COLO668 (cell line): ENCODE measurements around the gene ZBED3.

Experiments
- DNase-seq: peaks from one replicate; lab custom pipeline; 2025; ENCODE audit not compliant: unreplicated experiment; lab: John Stamatoyannopoulos, UW

The ZBED3 gene

DNA sequence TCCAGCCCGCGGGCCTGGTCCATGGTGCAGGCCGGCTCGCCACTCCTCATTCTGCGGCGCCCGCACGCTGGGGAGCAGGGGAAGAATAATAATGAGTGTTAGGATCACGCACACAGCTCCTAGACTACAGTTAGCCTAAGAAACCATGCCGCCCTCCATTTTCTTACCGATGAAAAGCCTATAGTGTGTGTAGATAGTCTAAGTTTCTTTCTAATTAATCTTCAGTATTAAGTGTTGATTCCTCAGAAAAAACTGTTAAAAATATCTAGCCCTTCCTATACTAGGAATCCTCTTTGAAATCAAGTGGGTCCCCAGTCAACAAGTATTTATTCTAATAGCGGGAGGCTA is 9.3 kb downstream of the ZBED3 start:
- DNase-seq = no peak

DNA sequence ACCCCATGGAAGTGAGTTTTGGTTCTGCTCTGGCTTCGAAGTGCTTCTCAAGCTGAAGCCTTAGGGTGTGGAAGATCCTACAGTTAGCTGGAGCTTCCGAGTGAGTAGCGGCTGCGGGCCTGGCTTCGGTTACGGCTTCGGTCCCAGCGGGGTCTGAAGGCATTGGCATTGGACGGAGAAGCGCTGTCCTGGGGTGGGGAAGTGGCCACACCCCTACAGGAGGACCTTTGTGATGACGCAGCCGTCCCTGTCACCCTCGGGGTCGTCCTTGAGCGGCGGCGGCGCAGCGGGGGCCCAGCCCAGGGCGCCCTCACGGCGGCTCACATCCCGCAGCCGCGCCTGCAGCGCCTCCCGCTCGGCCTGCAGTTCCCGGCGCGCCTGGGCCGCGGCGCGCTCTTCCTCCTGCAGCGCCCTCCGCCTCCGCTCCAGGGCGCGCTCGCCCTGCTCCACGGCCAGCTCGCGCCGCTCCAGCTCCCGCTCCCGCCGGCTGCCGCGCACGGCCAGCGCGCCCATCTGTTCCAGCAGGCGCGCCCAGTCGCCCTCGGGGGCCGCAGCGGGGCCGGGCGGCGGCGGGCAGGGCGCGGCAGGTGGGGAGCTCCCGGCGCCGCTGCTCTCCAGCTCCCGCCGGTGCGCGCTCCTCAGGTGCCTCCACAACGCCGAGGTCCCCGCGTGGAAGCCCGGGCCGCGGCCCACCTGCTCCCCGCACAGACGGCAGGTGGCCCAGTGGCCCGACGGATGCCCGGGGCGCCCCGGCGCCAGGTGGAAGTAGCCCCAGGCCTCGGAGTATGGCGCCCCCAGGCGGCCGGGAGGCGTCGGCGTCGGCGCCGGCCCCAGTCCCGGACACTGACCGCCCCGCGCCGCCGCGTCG is 9.9 kb downstream of the ZBED3 start:
- no peak for DNase-seq

DNA sequence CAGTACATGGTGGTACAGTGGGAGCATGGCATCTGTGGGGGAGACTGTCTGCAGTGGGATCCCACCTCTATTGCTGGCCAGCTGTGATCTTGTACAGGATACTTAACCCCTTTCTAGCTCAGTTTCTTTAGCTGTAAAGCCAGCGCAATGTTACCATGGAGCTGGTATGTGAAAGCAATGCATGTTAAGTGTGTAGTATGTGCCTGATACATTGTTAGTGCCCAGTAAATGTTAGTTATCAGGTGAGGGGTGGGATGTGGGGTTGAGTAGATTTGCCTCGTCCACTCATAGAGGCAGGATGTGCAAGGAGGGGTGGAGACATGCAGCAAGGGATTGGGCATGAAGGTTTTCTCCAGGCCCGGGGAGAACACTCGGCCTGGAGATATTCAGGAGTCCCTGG is 12.3 kb downstream of the ZBED3 start:
- DNase-seq = no peak

DNA sequence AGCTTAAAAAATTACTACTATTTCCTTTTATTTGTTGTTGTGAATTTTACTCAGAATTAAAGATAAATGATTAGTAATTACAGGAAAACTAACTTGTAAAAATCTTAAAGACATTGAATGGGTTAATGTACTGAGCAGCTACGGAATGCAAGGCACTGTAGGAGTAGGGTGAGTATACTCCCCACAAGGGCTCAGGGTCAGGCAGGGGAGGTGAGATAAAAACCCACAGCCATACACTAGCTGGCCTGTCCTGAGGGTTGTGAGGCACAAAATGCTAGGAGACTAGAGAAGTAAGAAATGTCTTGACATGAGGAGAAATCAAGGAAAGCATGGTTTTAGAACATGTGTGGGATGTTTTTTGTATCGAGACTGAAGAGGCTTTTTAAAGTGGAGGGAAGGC is 13.4 kb downstream of the ZBED3 start:
- DNase-seq = no peak

DNA sequence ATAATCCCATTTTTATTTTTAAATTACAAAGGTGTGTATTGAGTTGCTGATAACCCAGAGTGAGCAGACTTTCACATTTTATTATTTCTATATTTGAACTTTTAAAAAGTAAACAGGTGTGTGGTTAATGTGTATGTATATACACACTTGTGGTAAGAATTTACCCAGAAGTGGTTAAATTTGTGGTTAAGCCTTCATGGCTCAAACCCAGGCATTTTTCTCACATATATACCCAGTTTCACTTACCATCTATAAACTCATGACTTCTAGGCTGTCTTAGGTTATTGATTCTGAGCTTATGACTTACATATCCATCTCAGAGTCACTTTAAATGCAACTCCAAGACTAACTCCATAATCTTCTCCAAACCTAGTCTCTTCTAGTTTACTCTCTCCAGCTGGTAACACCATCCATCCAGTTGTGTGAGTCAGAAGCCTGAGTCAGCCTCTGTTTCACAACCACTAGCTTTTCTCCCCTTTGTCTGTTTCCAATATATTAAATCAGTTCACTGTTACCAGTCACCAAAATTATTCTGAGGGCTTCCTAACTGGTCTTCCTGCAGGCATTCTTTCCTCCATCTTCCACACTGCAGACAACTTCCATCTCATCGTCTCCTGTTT is 20.2 kb downstream of the ZBED3 start:
- DNase-seq = no peak

DNA sequence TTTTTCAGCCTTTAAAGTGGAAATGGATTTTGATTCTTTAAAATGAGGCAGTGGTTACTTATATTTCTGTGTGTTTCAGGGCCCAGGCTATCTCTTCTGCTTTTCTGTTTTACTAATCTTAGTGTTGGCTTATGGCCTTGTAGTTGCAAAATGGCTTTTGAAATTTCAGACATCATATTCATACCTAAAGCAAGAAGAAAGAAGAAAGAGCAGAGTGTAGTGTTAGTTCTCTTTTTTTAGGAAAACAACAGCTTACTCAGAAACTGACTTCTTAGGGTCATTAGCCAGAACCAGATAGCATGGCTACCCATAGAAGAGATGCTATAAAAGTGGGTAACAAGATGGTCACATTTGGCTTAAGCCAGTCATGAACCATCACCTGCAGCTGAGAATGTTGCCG is 20.9 kb downstream of the ZBED3 start:
- no peak for DNase-seq

DNA sequence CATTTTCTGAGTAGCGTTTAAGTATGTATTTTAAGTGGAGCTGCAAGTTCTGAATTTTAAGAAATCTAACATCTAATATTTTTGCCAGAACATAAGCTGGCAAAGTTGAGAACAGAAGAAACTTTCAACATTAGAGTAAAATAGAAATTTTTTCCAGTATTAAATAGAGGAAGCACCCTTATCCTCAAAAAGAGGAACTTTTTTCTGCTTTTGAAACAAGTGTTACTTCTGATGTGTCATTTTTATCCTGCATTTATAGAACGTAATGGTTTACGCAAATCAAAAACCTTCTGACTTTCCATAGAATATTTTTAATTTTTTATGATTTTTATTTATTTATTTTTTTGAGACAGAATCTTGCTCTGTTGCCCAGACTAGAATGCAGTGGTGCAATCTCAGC is 21.8 kb downstream of the ZBED3 start:
- no peak for DNase-seq

DNA sequence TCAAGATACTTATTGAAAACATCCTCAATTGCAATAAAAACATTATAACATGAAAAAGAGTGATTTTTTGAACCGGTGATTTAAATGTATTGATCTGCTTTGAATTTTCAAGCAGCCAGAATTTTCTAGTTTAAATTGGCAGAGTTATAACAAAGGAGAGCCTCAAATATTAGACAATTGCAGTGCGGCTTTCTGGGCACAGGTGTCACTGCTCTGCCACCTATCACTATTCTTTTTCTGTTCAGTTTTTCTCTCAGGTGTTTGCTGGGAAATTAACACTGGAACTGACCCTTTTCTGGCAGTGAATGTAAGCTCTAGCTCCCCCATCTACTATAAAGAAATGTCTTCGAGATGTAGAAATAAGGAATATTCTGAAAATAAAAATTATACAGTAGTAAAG is 23.0 kb downstream of the ZBED3 start:
- no peak for DNase-seq

DNA sequence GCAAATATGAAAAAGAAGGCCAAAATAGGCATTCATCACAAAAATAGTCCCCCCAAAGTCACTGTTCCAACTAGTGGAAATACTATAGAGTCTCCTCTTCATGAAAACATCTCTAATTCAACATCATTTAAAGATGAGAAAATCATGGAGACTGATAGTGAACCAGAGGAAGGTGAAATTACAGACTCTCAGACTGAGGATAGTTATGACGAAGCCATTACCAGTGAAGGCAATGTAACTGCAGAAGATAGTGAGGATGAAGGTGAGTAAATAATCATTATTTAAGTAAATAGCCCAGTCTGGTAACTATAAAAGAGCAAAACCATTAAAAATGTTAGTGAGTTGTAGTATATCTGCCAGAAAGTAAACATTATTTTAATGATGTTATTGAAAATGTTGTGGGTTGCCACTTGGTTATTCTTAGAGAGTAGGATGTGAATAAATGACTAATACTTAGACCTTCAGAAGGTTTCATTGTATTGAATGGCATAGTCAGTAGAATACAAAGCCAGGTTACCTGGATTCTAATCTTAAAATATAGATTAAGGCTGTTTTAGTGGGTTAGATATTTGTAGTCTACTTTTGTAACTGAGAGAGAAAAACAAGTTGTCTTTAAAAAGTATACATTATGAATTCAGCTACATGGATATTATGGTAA is 40.5 kb downstream of the ZBED3 start:
- no peak for DNase-seq

DNA sequence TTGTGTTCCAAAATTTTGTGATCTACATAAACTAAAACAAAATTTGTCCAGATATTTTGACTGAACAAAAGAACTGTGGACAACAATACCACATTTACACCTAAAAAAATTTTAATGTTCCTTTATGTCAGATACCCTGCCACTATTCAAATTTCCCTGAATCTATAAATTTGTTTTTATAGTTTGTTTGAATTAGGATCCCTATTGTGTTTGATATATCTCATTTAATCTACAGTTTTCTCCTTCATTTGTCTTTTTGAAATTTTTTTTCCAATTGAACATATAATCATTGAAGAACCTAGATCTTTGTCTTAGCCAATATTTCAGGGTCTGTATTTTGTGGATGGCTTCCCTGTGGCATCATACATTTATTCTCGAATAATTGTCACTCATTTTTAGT is 51.1 kb downstream of the ZBED3 start:
- no peak for DNase-seq

DNA sequence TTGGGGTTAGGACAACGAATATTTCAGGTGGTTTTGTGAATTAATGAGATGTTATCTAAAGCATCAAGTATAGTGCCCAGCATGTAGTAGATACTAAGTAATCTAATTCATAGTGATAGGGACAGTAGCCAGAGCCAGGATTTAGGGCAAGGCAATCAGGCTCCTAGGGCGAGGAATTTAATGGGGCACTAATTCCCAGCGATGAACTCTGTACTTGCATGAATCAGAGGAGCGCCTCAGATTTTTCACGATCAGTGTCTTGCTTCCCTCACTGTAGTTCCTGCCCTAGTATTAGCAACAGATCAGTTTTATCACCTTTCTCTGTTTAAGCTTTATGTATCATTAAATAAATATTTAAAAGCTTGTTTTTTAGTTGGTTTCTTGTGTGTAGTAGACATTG is 53.7 kb downstream of the ZBED3 start:
- DNase-seq = no peak

DNA sequence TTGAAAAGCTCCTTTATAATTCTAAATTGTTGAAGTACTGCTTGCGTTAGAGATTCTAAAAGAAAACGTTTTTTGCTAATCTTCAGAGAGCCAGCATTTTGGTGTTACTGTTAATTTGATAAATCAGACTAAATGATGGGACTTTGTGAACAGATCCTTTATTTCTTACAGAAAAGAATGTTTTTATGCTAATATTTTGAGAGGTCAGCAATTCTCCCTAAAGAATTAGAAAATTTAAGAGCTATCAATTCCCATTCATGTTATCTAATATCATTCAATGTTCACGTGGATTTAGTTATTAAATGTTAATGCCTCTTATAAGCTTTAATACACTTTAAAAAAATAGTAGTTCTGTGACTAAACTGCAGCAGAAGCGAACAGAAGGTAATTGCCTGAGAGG is 54.5 kb downstream of the ZBED3 start:
- DNase-seq = no peak

DNA sequence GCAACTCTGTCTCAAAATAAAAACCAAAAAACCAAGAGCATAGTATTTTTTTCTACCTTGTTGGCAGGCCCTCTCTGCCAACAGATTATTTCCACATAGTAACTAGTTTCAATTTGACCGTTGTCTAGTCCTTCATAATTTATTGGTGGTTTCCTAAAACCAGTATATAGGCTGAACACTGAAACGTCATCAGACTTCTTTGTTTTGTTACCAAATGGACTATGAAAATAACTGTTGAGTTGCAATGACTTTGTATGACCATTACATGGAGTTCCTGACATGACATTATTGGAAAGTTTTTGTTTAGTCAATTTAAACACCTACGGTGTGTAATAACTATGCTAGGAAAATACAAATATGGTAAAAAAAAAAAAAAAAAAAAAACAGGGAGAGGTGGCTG is 55.2 kb downstream of the ZBED3 start:
- no peak for DNase-seq

DNA sequence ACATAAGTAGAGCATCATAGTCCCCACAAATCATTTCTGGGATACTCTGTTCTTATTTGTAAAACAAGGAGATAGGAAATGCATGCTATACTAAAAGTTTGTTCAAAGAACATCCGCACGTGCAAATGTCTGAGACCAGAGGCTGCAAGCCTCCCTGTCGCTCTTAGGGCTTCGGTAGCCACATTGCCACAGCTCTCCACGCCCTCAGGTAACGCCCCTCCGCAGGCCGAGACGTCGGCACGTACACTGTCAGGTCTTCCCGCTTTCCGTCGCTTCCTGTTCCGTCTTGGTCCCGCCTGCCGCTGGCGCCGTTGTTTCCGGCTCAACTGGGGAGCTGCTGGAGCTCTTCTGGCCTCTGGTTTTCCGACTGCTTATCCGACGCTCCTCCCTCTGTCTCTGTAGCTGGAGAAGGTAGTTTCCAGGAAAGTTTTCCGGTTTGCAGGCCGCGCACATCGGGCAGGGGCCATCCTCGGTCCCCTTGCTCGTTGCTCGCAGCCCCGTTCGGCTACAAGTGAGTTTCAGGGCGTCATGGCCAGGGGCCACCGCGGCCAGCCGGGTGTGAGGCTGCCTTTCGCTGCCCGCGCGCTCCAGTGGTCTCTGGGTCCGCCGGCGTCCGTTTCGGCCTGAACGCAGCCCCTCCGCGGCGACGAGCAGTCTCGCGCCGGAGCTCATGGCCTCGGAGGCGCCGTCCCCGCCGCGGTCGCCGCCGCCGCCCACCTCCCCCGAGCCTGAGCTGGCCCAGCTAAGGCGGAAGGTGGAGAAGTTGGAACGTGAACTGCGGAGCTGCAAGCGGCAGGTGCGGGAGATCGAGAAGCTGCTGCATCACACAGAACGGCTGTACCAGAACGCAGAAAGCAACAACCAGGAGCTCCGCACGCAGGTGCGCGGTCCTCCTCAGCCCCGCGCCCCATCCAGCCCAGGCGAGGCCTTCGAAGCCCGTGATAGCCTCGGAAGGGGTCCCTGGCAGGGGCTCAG is 56.7 kb downstream of the ZBED3 start, which contains the start of gene AGGF1:
Gene AGGF1, plus strand, starts transcription at position 308 of the 975 bp plus-strand sequence. Its CDS starts 363 bp downstream, at position 671.
- peak; percentile 88 for DNase-seq

DNA sequence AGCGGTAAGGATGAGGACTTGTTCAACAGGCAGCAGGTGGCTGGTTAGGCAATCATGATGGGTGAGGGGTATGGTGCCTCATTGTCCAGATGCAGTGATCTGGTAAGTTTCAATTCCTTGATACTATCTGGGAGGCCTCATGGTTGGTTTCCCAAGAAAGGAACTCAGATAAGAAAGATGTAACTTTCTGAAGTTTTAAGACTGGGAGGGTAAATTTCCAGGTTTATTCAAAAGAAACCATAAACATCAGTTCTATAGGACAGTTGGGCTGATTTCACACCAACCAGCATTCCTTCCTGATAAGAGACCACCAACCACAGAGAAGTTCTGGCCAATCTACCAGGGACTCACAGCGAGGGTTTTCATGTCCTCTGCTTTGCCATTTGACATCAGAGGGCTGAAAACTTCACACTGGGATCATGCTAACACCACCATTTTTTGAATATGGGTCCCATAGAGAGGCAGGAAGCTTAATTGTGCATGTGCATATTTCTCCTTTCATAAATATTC is 57.7 kb downstream of the ZBED3 start:
- no peak for DNase-seq

DNA sequence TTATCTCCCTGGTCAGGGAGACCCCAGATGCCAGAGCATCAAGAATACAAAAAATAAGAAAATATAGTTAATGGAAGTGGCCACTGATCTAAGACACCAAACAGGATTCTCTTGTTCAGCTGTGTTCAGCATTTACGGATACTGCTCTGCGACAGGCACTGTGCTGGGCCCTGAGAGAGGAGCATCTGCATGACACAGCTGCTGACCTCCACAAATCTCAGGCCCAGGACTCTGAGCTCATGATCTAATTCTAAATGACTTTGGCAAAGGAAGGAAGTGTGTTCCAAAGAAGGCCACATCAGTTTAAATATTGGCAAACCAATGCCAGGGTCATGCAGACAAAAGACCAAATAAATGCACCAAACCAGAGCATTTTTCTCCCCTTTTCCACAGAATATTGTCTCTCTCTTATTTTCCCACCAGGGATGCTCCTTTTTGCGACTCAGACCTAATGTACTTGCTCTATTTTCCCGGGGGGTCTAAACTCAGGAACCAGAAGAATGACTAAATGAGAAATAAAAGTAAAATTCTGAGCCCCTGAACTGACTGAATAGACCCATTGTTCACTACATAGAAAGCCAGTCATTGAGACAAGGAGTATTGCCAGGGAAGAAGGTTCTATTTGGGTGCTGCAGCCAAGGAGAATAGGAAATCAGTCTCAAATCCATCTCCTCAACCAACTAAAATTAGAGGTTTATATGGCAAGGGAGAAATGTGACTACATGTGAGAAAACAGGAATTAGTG is 58.3 kb downstream of the ZBED3 start:
- DNase-seq = no peak

DNA sequence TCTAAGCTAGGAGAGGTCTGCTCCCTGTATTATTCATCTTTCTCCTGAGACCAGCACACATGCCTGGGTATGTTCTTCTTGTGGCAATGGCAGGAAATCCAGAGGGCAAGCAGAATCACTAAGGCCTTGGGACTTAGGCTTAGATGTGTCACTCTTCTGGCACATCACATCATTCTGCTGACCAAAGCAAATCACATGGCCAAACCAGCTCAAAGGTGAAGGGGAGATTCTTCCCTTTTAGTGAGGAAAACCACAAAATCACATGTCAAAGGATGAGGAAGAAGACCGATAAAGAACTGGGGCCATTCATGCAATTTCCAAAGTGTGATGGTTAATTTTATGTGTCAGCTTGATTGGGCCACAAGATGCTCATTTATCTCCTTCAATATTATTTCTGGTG is 62.6 kb downstream of the ZBED3 start:
- DNase-seq = no peak

DNA sequence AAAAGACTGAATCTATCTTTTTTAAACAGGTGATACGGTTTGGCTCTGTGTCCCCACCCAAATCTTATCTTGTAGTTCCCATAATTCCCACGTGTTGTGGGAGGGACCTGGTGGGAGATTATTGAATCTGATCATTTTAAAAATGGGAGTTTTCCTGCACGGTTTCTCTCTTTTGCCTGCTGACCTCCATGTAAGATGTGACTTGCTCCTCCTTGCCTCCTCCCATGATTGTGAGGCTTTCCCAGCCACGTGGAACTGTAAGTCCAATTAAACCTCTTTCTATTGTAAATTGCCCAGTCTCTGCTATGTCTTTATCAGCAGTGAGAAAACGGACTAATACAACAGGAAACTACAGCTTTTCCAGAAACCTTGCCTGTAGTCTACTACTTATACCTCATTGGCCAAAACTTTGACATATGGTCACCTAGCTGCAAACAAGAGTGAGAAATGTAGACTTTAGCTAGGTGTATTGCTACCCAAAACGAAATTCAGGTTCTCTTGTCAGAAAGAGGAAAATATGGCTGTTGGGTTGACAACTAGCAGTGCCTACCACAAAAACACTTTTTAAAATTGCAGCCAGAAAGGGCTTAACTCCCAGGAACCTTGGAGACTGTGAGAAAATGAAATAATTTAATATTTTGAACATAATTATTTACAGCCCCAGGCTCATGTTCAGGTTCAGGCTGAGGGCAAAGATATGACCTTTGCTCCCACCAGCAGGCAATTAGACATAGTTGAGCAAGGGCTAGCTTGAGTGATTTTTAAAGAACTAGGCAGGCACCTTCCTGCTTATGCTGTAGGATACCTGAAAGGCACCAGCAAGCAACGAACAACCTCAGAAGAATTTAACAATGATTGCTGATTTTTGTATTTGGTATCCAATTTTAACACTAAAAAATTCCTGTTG is 64.3 kb downstream of the ZBED3 start:
- DNase-seq = no peak
